ENCODE data around the gene SCG2. TPM values are rescaled to one million over a fixed set of nuclear protein-coding genes. Genes with fewer than 3 reads are reported as not detected.

The SCG2 gene
- total and polyA plus RNA-seq, 2 of the 4 experiments (the other 2 are of a cell fraction): 0.36 to 0.46 TPM

GRCh38 chr2:223549215-223549614 is 52.9 kb downstream of the SCG2 start:
- ChIA-PET POLR2A (ENCODE audit: unreplicated experiment) (no interaction called here), CTCF (no interaction called here)
- no peak overlapping the region for H3K18ac ChIP-seq (ENCODE audit: low read depth, low read length)
- in situ Hi-C loops (cut with MboI; ENCODE audit: low sequenced_read_pairs) (no loop called here), dilution Hi-C loops (cut with HindIII; ENCODE audit: low sequenced_read_pairs, unreplicated experiment) (no loop called here), intact Hi-C loops (cut with micrococcal nuclease) (no loop called here)
- TF ChIP-seq MAZ (IDR thresholded peaks at IDR 0.05; ENCODE audit: borderline replicate concordance, low read depth, low read length) (no peak), BHLHE40 (IDR thresholded peaks at IDR 0.05; ENCODE audit: low read depth, low read length) (peak; percentile 98), ELK1 (IDR thresholded peaks at IDR 0.05; ENCODE audit: borderline replicate concordance, low read depth, low read length) (no peak), RAD21 (IDR thresholded peaks at IDR 0.05; ENCODE audit: low read length) (no peak), MAFK (IDR thresholded peaks at IDR 0.05; ENCODE audit: low read depth, low read length) (peak; percentile 59), MXI1 (IDR thresholded peaks at IDR 0.05; ENCODE audit: borderline replicate concordance, low read depth, low read length) (no peak), FOS (IDR thresholded peaks at IDR 0.05; ENCODE audit: low read depth, low read length) (peak; percentile 73; the same call in 1 of the 2 replicates), CEBPB (IDR thresholded peaks at IDR 0.05; ENCODE audit: low read depth, low read length) (0 out of 2 replicates have a peak, but pooled peaks have one; percentile 2)
- H3K56ac ChIP-seq (ENCODE audit: extremely low read depth, insufficient read depth, low read length): 0 out of 2 replicates have a peak overlapping the region, but pooled peaks have one; percentile 11
- H3K9ac ChIP-seq (ENCODE audit: low read depth, low read length): no peak overlapping the region
- H3K9me1 ChIP-seq (ENCODE audit: insufficient read depth, low read length): peaks cover 6% of the 10 kb centered on the region; the same call in 1 of the 2 replicates
- H3K79me1 ChIP-seq (ENCODE audit: low read depth in 1 of 2, low read length in 2 of 2): no peaks in the 10 kb centered on the region
- peak overlapping the region; percentile 41; the same call in 1 of the 2 replicates for H2BK20ac ChIP-seq (ENCODE audit: low read depth, low read length)
- 0 out of 3 replicates have a peak overlapping the region, but pooled peaks have one; percentile 28 for H2BK15ac ChIP-seq (ENCODE audit: low read depth, low read length)
- no peak overlapping the region; the same call in 1 of the 2 replicates for H3K4ac ChIP-seq (ENCODE audit: low read depth, low read length)
- no peaks in the 10 kb centered on the region for H3K36me3 ChIP-seq (ENCODE audit: control insufficient read depth, insufficient read depth, low read length)
- H2BK5ac ChIP-seq (ENCODE audit: low read depth, low read length, poor library complexity, severe bottlenecking): no peak overlapping the region
- WGBS, 2 experiments (ENCODE audit: extremely low coverage in 2 of 2, insufficient read length in 1 of 2): 0% methylated on average over 2 of the region's 8 CpGs; no CpG with 5 or more reads in 1 of the 2 experiments
- no peaks in the 10 kb centered on the region for H3K9me3 ChIP-seq (ENCODE audit: control insufficient read depth, insufficient read depth, low read length)
- 0 out of 4 replicates have a peak overlapping the region, but pooled peaks of 1 of the 2 experiments have one; percentile 3 for H4K8ac ChIP-seq (ENCODE audit: low read depth in 2 of 2, low read length in 2 of 2)
- H3K4me3 ChIP-seq (ENCODE audit: insufficient read depth, low read depth, low read length): no peak overlapping the region
- peak overlapping the region; percentile 20 for H2AK9ac ChIP-seq (replicated peaks; ENCODE audit: low read depth, low read length, poor library complexity)
- DNase-seq: peak; percentile 95
- no peaks in the 10 kb centered on the region for H3K27me3 ChIP-seq (ENCODE audit: control insufficient read depth, insufficient read depth, low read length)
- H3K4me2 ChIP-seq (ENCODE audit: low read depth, low read length): peak overlapping the region; percentile 14; the same call in 1 of the 2 replicates
- H2AFZ ChIP-seq (replicated peaks; ENCODE audit: low read length, poor library complexity): peak overlapping the region; percentile 9
- H4K91ac ChIP-seq (ENCODE audit: insufficient read depth, low read depth, low read length): no peak overlapping the region
- H3K27ac ChIP-seq (ENCODE audit: insufficient read depth, low read length): no peak overlapping the region
- H3K14ac ChIP-seq (replicated peaks; ENCODE audit: low read depth, low read length): no peak overlapping the region
- peak; percentile 90 for ATAC-seq (ENCODE audit: low read depth)
- no peak overlapping the region for H3K23ac ChIP-seq (ENCODE audit: low read depth, low read length)
- peak overlapping the region; percentile 21; the same call in 1 of the 2 replicates for H2BK120ac ChIP-seq (ENCODE audit: low read depth, low read length)
- H2AK5ac ChIP-seq (ENCODE audit: low read depth, low read length): no peak overlapping the region
- H3K4me1 ChIP-seq (ENCODE audit: control insufficient read depth, insufficient read depth, low read length): peaks cover 2% of the 10 kb centered on the region
- H4K20me1 ChIP-seq (ENCODE audit: insufficient read depth, low read length): no peaks in the 10 kb centered on the region
- BruUV-seq (replicated peaks): no TSS peak
- H4K5ac ChIP-seq (ENCODE audit: low read depth, low read length): no peak overlapping the region

Measured in IMR-90 (cell line).